HG02870 (cell line): Measurements from ENCODE around the gene RSBN1.
"Not testable (repeated sequence)": the region's sequence is repeated elsewhere in the genome, so short reads cannot be mapped to it uniquely, and the experiment has no call there.

ENCODE experiments used
- ATAC-seq: cut with Tn5 transposase; IDR thresholded peaks from one replicate; pipeline ENCODE4 v1.9.1; 2021; ENCODE audit warnings: mild to moderate bottlenecking, moderate library complexity; ENCODE audit not compliant: unreplicated experiment

RSBN1 gene

DNA sequence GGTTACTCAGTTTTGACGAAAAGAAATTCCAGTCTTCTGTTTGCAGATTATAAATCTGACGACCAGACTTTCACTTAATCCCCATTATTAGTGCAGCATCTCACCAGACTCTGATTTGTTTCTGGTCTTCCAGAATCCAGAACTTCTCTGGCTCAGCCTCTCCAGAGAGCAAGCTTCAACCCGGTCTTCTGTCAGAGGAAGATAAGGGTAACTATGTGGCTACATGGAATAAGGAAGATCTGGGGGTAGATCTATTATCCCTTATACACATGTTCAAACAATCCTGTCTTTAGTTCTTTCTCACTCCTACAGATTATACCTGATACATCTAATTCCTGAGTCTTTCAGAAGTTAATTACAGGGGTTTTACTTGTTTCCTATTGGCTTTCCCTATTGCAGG lies 62.9 kb downstream of the RSBN1 start:
- ATAC-seq: no peak

DNA sequence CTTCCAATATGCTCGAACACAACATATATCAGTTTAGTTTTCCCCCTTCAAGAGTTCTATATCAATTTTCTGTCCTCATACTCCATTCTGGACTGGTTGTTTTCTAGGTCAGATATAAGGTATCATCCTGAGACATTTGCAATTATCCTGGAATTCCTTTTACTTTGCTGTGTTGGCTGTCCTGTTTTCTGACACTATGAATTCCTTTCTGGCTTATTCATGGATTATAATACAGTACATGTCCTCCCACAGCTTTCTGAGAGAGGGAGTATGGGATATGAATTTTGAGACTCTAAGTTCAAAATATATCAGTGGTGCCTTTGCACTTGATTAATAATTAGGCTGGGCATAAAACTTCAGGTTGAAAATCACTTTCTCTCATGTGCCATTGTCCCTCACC lies 64.9 kb downstream of the RSBN1 start:
- ATAC-seq: no peak

DNA sequence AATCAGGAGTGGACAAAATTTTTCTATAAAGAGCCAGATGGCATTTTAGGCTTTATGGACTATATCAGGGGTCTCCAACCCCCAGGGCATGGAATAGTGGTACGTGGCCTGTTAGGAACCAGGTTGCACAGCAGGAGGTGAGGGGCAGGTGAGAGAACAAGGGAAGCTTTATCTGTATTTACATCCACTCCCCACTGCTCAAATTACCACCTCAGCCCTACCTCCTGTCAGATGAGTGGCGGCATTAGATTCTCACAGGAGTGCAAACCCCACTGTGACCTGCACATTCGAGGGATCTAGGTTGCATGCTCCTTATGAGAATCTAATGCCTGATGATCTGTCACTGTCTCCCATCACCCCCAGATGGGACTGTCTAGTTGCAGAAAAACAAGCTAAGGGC lies 66.9 kb downstream of the RSBN1 start:
- no peak for ATAC-seq

DNA sequence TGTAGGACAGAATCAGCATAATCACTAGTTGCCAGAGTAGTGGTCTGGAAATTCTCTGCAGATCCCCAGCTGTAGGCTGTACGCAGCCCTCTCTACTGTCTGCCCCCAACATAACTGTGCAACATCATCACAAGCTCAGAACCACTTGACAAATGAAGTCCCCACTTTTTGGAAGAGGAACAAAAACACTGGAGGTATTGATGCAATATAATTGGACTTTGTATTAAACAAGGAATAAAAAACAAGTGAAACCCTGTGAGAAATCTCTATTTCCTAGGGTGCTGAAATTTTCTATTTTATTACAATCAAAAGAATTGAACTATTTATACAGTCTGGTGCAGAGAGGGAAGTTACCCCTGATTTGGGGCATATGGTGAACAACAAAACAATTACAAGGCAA lies 68.2 kb downstream of the RSBN1 start:
- no peak for ATAC-seq

DNA sequence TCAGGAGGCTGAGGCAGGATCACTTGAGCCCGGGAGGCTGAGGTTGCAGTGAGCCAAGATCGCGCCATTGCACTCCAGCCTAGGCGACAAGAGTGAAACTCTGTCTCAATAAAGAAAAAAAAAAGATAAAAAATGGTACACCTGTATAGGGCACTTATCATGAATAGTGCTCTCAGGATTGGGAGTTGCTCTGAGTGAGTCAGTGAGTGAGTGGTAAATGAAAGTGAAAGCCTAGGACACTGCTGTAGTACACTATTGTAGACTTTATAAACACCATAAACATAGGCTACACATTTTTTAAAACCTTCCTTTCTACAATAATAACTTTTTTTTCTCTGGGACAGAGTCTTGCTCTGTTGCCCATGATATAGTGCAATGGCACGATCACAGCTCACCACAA lies 69.8 kb downstream of the RSBN1 start:
- ATAC-seq: no peak

DNA sequence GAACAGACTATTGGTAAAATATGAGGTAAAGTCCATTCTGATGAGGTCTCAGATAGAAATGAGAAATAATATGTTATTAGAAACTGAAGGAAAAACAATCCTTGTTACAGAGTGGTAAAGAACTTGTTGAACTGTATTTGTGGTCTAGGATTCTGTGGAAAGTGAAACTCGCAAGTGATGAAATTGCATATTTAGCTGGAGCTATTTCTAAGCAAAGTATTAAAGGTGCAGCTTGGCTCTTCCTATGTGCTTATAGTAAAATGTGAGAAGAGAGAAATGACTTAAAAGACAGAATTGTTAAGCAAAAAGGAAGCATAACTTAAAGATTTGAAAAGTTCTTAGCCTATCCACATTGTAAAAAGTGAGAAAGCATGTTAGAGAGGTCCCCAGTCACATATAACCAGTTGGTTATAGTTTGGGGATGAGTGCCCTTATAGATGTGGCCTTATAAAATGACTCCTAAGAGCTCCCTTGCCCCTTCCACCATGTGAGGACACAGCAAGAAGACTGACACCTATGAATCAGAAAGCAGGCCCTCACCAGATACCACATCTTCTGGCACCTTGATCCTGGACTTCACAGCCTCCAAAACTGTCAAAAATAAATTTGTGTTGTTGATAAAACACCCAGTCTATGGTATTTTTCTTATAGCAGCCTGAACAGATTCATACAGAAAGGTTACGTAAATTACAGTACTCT lies 77.8 kb downstream of the RSBN1 start:
- no peak for ATAC-seq

DNA sequence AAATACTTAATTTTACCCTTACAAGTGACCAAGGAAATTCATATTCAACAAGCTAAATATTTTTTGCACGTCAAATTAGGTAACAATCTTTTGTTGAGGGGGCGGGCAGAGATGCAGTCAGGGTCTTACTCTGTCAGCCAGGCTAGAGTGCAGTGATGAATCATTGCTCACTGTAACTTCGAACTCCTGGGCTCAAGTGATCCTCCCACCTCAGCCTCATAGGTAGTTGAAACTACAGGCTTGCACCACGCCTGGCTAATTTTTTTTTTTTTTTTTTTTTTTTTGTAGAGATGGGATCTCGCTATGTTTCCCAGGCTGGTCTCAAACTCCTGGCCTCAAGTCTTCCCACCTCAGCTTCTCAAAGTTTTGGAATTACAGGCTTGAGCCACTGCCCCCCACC lies 79.5 kb downstream of the RSBN1 start:
- ATAC-seq: no peak

DNA sequence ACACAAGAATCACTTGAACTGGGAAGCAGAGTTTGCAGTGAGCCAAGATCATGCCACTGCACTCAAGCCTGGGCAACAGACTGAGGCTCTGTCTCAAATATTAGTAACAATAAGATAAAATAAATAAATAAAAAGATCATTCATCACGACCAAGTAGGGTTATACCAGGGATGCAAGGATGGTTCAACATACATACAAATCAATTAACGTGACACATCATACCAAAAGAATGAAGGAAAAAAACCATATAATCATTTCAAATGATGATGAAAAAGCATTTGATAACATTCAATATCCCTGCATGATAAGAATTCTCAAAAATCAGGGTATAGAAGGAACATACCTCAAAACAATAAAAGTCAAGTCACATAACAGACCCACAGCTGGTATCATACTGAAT lies 91.3 kb downstream of the RSBN1 start:
- ATAC-seq: no peak

DNA sequence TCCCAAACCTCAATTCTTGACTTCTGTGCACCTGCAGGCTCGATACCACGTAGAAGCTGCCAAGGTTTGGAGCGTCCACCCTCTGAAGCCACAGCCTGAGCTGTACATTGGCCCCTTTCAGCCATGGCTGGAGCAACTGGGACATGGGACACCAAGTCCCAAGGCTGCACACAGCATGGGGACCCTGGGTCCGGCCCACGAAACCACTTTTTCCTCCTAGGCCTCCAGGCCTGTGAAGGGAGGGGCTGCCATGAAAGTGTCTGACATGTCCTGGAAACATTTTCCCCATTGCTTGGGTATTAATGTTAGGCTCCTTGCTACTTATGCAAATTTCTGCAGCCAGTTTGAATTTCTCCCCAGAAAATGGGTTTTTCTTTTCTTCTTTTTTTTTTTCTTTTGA lies 93.7 kb downstream of the RSBN1 start:
- ATAC-seq: not testable (repeated sequence)

DNA sequence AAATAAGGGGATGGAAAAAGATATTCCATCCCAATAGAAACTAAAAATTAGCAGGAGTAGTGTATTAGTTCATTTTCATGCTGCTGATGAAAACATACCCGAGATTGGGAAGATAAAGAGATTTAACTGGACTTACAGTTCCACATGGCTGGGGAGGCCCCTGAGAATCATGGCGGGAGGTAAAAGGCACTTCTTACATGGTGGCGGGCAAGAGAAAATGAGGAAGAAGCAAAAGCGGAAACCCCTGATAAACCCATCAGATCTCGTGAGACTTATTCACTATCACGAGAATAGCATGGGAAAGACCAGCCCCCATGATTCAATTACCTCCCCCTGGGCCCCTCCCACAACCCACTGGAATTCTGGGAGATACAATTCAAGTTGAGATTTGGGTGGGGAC lies 94.8 kb downstream of the RSBN1 start:
- not testable (repeated sequence) for ATAC-seq

DNA sequence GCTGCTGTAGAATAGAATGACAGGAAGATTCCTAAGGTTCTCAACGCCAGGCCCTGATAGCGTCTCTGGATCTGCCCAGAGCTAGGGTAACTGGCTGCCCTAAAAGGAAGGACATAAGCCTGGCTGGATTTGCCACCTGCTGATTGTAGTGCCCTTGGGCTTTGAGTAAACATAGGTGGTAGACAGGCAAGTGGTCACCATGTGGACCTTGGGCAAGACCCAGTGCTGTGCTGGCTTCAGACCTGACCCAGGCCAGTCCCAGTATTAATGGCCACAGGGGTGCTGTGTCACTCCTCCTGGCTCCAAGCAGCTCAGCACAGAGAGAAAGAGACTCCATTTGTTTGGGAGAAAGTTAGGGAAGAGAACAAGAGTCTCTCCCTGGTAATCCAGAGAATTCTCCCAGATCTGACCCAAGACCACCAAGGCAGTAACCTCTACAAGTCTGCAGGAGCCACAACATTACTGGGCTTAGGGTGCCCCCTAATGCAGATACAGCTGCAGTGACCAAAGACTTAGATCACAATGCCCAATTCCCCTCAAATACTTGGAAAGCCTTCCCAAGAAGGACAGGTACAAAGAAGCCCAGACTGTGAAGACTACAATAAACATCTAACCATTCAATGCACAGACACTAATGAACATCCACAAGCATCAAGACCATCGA lies 97.5 kb downstream of the RSBN1 start:
- no peak for ATAC-seq
